Colonic mucosa (tissue), 4 donors: ENCODE measurements around the gene GMCL1. TPM values are rescaled to one million over a fixed set of nuclear protein-coding genes. Genes with fewer than 3 reads are reported as not detected.

Experiments used
- DNase-seq: peaks from one replicate; pipeline ENCODE4 v3.0.0-alpha.2; 2020
- H3K27ac ChIP-seq: fragments of 200-600 bp; one replicate; pipeline ENCODE4 v1.8.0; 2021
- H3K27me3 ChIP-seq: fragments of 200-600 bp; one replicate; pipeline ENCODE4 v1.8.0; 2021
- H3K36me3 ChIP-seq: fragments of 200-600 bp; one replicate; pipeline ENCODE4 v1.8.0; 2021
- H3K4me1 ChIP-seq: fragments of 200-600 bp; one replicate; pipeline ENCODE4 v1.8.0; 2021; ENCODE audit warnings: mild to moderate bottlenecking
- H3K4me3 ChIP-seq: fragments of 200-600 bp; one replicate; pipeline ENCODE4 v1.8.0; 2021
- H3K9ac ChIP-seq, 2 donors: one replicate each; pipeline ENCODE4 v1.7.0; 2013; ENCODE audit warnings: control low read depth in 2 of 2, low read depth in 2 of 2, low read length in 2 of 2
- H3K9me3 ChIP-seq: fragments of 200-600 bp; one replicate; pipeline ENCODE4 v1.8.0; 2021
- CTCF ChIP-seq: fragments of 200-600 bp; IDR thresholded peaks from one replicate; pipeline ENCODE4 v1.8.0; 2022; ENCODE audit warnings: antibody characterized with exemption, mild to moderate bottlenecking
- intact Hi-C: fragments of 100-400 bp; cut with DNase I; formaldehyde crosslinking; loops from one replicate; pipeline ENCODE4 v1.14.1; 2022
- total RNA-seq, 2 donors: library from RNA; stranded (reverse); fragmentation: NEBNext Ultra II Directional in 1 of 2; extraction: Animal tissue kit (Norgen Biotek cat#: 25700) in 1 of 2; gene quantifications; one replicate each; pipeline ENCODE4 v1.2.1, GENCODE V29; 2021
- donor health status: healthy.
- donor health status: DM: no; HTN: no; CAD: no.
- donor health status: DM: no; HTN: no; CAD: no.

Gene GMCL1
- total RNA-seq, 2 donors from 2014 or later: 20.3 to 20.4 TPM

GRCh38 chr2:69833752-69834151 lies 4.3 kb downstream of the GMCL1 start:
- Histone ChIP-seq H3K36me3 (no peaks in the 10 kb centered on the region), H3K27me3 (no peaks in the 10 kb centered on the region), H3K4me3 (no peak overlapping the region), H3K9me3 (no peaks in the 10 kb centered on the region), H3K4me1 (peaks cover 10% of the 10 kb centered on the region), H3K9ac (no peak overlapping the region), H3K27ac (no peak overlapping the region)
- TF ChIP-seq CTCF: no peak
- intact Hi-C loops: no loop called here
- no peak for DNase-seq

GRCh38 chr2:69835666-69836065 lies 6.2 kb downstream of the GMCL1 start:
- Histone ChIP-seq H3K36me3 (no peaks in the 10 kb centered on the region), H3K4me1 (peaks cover 8% of the 10 kb centered on the region), H3K9ac (no peak overlapping the region), H3K4me3 (no peak overlapping the region), H3K27me3 (no peaks in the 10 kb centered on the region), H3K27ac (no peak overlapping the region), H3K9me3 (no peaks in the 10 kb centered on the region)
- TF ChIP-seq CTCF: no peak
- intact Hi-C loops: no loop called here
- no peak for DNase-seq

GRCh38 chr2:69836316-69836715 lies 6.9 kb downstream of the GMCL1 start:
- intact Hi-C loops: no loop called here
- Histone ChIP-seq H3K36me3 (no peaks in the 10 kb centered on the region), H3K9me3 (no peaks in the 10 kb centered on the region)

GRCh38 chr2:69837533-69837932 lies 8.1 kb downstream of the GMCL1 start:
- Histone ChIP-seq H3K36me3 (no peaks in the 10 kb centered on the region), H3K27ac (no peak overlapping the region), H3K4me1 (no peaks in the 10 kb centered on the region), H3K27me3 (no peaks in the 10 kb centered on the region), H3K9me3 (no peaks in the 10 kb centered on the region), H3K4me3 (no peak overlapping the region), H3K9ac (no peak overlapping the region)
- no peak for DNase-seq
- intact Hi-C loops: no loop called here
- no peak for TF ChIP-seq CTCF

More at GRCh38 chr2:69836316-69836715, 6.9 kb downstream of the GMCL1 start:
- no peak for TF ChIP-seq CTCF
- Histone ChIP-seq H3K27me3 (no peaks in the 10 kb centered on the region), H3K4me1 (peaks cover 1% of the 10 kb centered on the region), H3K9ac (no peak overlapping the region), H3K4me3 (no peak overlapping the region), H3K27ac (no peak overlapping the region)
- DNase-seq: no peak

GRCh38 chr2:69843993-69844392 lies 14.5 kb downstream of the GMCL1 start:
- Histone ChIP-seq H3K36me3 (peaks cover 4% of the 10 kb centered on the region), H3K27ac (no peak overlapping the region), H3K4me1 (no peaks in the 10 kb centered on the region), H3K9me3 (no peaks in the 10 kb centered on the region), H3K27me3 (no peaks in the 10 kb centered on the region), H3K4me3 (no peak overlapping the region), H3K9ac (no peak overlapping the region)
- intact Hi-C loops: no loop called here
- no peak for TF ChIP-seq CTCF
- DNase-seq: no peak

- no peak for DNase-seq
- Histone ChIP-seq H3K9ac (no peak overlapping the region), H3K4me3 (no peak overlapping the region), H3K27me3 (no peaks in the 10 kb centered on the region), H3K27ac (no peak overlapping the region), H3K9me3 (no peaks in the 10 kb centered on the region), H3K36me3 (peaks cover 4% of the 10 kb centered on the region), H3K4me1 (no peaks in the 10 kb centered on the region)
- intact Hi-C loops: no loop called here
- TF ChIP-seq CTCF: no peak
These were observed 15.1 kb downstream of the GMCL1 start for GRCh38 chr2:69844560-69844959.
